AG04450 (cell line): ENCODE measurements around the gene IBA57. TPM values are rescaled to one million over a fixed set of nuclear protein-coding genes. Genes with fewer than 3 reads are reported as not detected.

Experiments used
- CTCF ChIA-PET: fragments of 300-600, 350-600 bp; formaldehyde crosslinking; extraction: SDS; loops from one replicate; lab custom pipeline; 2022; ENCODE audit warnings: antibody characterized with exemption, inconsistent platforms; lab: Charles Lee
- POLR2A ChIA-PET: fragments of 350-600 bp; formaldehyde crosslinking; extraction: SDS; loops from one replicate; lab custom pipeline; 2021; ENCODE audit warnings: antibody characterized with exemption, inconsistent platforms; lab: Yijun Ruan, JAX
- DNase-seq: peaks from one replicate; pipeline ENCODE4 v3.0.0-alpha.2; 2011; ENCODE audit warnings: low read depth, low spot score
- H3K27ac ChIP-seq: one replicate; pipeline ENCODE4 v1.5.1; 2012; ENCODE audit warnings: low read depth, low read length, control low read depth
- H3K27me3 ChIP-seq: one replicate; pipeline ENCODE4 v1.6.0; 2012; ENCODE audit warnings: low read length; ENCODE audit not compliant: control insufficient read depth, insufficient read depth
- H3K4me3 ChIP-seq: 2 replicates; pipeline ENCODE4 v1.5.1; 2011; ENCODE audit warnings: mild to moderate bottlenecking, low read depth, low read length, control low read depth
- H3K9me3 ChIP-seq: 2 replicates; pipeline ENCODE4 v1.5.1; 2012; ENCODE audit warnings: low read length; ENCODE audit not compliant: control insufficient read depth, insufficient read depth
- polyA plus RNA-seq: library from polyadenylated mRNA; depleted of rRNA; stranded (reverse); fragments of >200 nt; gene quantifications from 2 replicates; pipeline ENCODE4 v1.2.3, GENCODE V29; 2011
- TF ChIP-seq, protein P1 (sequence below): IDR thresholded peaks from 2 replicates; pipeline ENCODE4 v1.5.1; 2011; ENCODE audit warnings: low read depth, low read length, control low read depth, inconsistent platforms

Gene IBA57
- polyA plus RNA-seq, 1 experiment, result 1.4 TPM

DNA sequence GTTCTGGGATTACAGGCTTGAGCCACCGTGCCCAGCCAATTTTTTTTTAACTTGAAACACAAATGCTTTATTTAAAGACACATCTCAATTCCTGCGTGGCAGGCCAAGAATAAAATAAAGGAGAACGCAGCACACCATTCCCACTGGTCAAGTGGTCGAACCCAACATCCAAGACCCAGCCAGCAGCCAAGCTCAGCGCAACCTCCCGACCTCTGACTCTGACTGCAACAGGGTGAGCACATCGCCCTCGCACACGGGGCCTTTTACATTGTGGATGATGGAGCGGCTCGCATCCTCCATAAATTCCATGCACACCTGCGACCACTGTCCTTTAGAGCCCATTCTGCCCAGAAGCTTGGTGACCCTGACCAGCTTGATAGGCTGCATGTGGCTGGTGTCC lies 31.0 kb upstream of the IBA57 start:
- Histone ChIP-seq H3K27me3 (peaks cover 29% of the 10 kb centered on the region), H3K9me3 (no peaks in the 10 kb centered on the region), H3K4me3 (no peak overlapping the region), H3K27ac (no peak overlapping the region)
- ChIA-PET POLR2A (no interaction called here), CTCF (no interaction called here)
- TF ChIP-seq, protein P1, sequence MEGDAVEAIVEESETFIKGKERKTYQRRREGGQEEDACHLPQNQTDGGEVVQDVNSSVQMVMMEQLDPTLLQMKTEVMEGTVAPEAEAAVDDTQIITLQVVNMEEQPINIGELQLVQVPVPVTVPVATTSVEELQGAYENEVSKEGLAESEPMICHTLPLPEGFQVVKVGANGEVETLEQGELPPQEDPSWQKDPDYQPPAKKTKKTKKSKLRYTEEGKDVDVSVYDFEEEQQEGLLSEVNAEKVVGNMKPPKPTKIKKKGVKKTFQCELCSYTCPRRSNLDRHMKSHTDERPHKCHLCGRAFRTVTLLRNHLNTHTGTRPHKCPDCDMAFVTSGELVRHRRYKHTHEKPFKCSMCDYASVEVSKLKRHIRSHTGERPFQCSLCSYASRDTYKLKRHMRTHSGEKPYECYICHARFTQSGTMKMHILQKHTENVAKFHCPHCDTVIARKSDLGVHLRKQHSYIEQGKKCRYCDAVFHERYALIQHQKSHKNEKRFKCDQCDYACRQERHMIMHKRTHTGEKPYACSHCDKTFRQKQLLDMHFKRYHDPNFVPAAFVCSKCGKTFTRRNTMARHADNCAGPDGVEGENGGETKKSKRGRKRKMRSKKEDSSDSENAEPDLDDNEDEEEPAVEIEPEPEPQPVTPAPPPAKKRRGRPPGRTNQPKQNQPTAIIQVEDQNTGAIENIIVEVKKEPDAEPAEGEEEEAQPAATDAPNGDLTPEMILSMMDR, result no peak
- no peak for DNase-seq

DNA sequence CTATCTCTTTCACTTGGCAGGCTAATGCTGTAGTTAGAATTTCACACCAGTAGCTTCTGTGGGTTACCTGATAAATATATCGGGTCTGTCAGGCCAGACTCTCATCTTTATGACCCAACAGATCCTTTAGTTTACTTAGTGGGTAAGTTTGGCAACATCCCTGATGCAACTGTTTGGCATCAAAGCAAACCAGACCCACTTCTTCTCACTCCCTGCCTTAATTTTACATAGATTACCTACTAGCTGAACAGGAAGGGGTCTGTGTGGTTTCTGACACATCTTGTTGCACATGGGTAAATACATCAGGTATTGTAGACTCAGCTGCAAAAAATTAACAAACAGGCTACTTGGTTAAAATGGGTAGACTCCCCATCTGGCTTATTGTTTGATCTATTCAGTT lies 28.7 kb upstream of the IBA57 start:
- ChIA-PET CTCF (interaction anchor here (2.1 kb wide), 1 partner anchor 29 kb away, joined by 6 read pairs; the partner anchor contains the start of gene IBA57), POLR2A (interaction anchor here (1.5 kb wide), 1 partner anchor 13 kb away, joined by 3 read pairs; no protein-coding TSS in a partner anchor)
- Histone ChIP-seq H3K27ac (no peak overlapping the region), H3K27me3 (peaks cover 29% of the 10 kb centered on the region), H3K9me3 (no peaks in the 10 kb centered on the region; the same call in 1 of the 2 replicates), H3K4me3 (no peak overlapping the region)
- DNase-seq, result no peak
- TF ChIP-seq, protein P1, result no peak

- CTCF ChIA-PET, result interaction anchor here (0.7 to 4.2 kb wide), 3 partner anchors 9 to 261 kb away, joined by 3 to 17 read pairs (median 3); partner anchors contain the start of gene IBA57
- POLR2A ChIA-PET, result interaction anchor here (1.4 to 1.7 kb wide), 2 partner anchors 25 to 318 kb away, joined by 4 to 11 read pairs; partner anchors contain the start of gene IBA57
- DNase-seq, result no peak
- TF ChIP-seq, protein P1, result no peak
- peak overlapping the region; percentile 90 for H3K4me3 ChIP-seq
- peaks cover 24% of the 10 kb centered on the region for H3K27me3 ChIP-seq
- H3K9me3 ChIP-seq, result no peaks in the 10 kb centered on the region; the same call in 1 of the 2 replicates
- peak overlapping the region; percentile 82 for H3K27ac ChIP-seq
These were observed 26.1 kb upstream of the IBA57 start for GRCh38 chr1:228139406-228139930.

- peak within 1 kb of the TSS; percentile 82 for H3K27ac ChIP-seq
- DNase-seq, result peak; percentile 97
- H3K9me3 ChIP-seq, result no peaks in the 10 kb centered on the region; the same call in 1 of the 2 replicates
- ChIA-PET POLR2A (interaction anchor here (0.6 to 1.7 kb wide), 7 partner anchors 10 to 317 kb away, joined by 3 to 18 read pairs (median 4); partner anchors contain the start of genes IBA57, MRPL55 and TRIM11), CTCF (interaction anchor here (0.7 to 4.2 kb wide), 2 partner anchors 9 to 26 kb away, joined by 3 to 17 read pairs; partner anchors contain the start of gene IBA57)
- TF ChIP-seq, protein P1, result peak; percentile 23; the same call in 1 of the 2 replicates
- H3K4me3 ChIP-seq, result peak within 1 kb of the TSS; percentile 90
- peaks cover 18% of the 10 kb centered on the region for H3K27me3 ChIP-seq
These were observed 25.5 kb upstream of the IBA57 start, which contains the start of gene GUK1 for GRCh38 chr1:228139931-228140723. GUK1 (plus strand) TSS chr1:228140279; CDS start chr1:228140303, 24 bp downstream.
